ENCODE results near the gene MYCBPAP. TPM values are rescaled to one million over a fixed set of nuclear protein-coding genes. Genes with fewer than 3 reads are reported as not detected.

The MYCBPAP gene
- total RNA-seq, 3 donors from 2014 or later: 1.6 to 3.4 (median 2.4) TPM

DNA sequence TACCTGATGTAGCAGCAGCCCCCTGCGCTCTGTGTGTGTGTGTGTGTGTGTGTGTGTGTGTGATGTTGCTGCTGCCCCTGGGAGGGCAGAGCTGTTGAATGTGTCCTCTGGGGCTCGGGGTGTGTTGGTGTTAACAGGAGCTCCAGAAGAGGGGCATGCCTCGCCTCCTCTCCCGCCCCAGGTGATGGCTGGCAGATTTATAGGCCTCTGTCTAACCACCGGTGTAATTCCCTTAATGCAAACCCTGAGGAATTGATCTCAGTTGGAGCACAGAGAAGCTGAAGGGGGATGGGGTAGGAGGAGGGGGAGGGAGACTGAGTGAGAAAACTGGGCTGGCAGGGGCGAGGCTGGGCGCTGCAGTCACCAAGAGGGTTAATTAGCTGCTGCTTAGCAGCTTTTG lies 62.3 kb downstream of the MYCBPAP start:
- no peak for DNase-seq
- no peaks in the 10 kb centered on the region for H3K36me3 ChIP-seq (ENCODE audit: low read depth)
- TF ChIP-seq, protein P1, sequence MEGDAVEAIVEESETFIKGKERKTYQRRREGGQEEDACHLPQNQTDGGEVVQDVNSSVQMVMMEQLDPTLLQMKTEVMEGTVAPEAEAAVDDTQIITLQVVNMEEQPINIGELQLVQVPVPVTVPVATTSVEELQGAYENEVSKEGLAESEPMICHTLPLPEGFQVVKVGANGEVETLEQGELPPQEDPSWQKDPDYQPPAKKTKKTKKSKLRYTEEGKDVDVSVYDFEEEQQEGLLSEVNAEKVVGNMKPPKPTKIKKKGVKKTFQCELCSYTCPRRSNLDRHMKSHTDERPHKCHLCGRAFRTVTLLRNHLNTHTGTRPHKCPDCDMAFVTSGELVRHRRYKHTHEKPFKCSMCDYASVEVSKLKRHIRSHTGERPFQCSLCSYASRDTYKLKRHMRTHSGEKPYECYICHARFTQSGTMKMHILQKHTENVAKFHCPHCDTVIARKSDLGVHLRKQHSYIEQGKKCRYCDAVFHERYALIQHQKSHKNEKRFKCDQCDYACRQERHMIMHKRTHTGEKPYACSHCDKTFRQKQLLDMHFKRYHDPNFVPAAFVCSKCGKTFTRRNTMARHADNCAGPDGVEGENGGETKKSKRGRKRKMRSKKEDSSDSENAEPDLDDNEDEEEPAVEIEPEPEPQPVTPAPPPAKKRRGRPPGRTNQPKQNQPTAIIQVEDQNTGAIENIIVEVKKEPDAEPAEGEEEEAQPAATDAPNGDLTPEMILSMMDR (IDR thresholded peaks at IDR 0.05): no peak
- intact Hi-C loops (cut with DNase I, micrococcal nuclease): no loop called here
- ATAC-seq: no peak
- no peak overlapping the region for H3K4me3 ChIP-seq
- no peaks in the 10 kb centered on the region for H3K9me3 ChIP-seq
- H3K4me1 ChIP-seq (ENCODE audit: low read depth): no peaks in the 10 kb centered on the region

DNA sequence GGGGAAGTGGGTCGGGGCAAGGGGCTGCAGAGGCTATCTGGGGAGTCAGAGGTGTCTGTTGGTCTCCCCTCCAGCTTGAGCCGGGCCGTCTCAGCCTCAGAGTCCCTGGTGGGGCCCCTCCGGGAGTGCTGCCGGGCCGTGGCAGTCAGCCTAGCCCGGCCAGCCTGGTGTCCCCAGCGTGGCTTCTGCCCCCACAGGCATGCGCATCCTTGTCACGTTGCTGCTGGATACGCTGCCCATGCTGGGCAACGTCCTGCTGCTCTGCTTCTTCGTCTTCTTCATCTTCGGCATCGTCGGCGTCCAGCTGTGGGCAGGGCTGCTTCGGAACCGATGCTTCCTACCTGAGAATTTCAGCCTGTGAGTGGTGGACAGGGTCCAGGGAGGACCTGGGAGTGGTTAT lies 63.4 kb downstream of the MYCBPAP start:
- TF ChIP-seq, protein P1 (IDR thresholded peaks at IDR 0.05): no peak
- intact Hi-C loops (cut with DNase I, micrococcal nuclease): no loop called here
- no peak overlapping the region for H3K4me3 ChIP-seq
- no peaks in the 10 kb centered on the region for H3K36me3 ChIP-seq (ENCODE audit: low read depth)
- H3K4me1 ChIP-seq (ENCODE audit: low read depth): no peaks in the 10 kb centered on the region
- no peaks in the 10 kb centered on the region for H3K9me3 ChIP-seq
- DNase-seq (no peak), ATAC-seq (no peak)

DNA sequence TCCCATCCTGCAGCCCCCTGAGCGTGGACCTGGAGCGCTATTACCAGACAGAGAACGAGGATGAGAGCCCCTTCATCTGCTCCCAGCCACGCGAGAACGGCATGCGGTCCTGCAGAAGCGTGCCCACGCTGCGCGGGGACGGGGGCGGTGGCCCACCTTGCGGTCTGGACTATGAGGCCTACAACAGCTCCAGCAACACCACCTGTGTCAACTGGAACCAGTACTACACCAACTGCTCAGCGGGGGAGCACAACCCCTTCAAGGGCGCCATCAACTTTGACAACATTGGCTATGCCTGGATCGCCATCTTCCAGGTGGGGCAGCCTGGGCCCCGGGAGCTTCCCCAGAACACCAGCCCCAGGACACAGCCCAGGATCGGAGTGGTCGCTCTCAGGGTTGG lies 64.3 kb downstream of the MYCBPAP start:
- no peaks in the 10 kb centered on the region for H3K4me1 ChIP-seq (ENCODE audit: low read depth)
- no peaks in the 10 kb centered on the region for H3K9me3 ChIP-seq
- no peak overlapping the region for H3K4me3 ChIP-seq
- no peak for ATAC-seq
- TF ChIP-seq, protein P1 (IDR thresholded peaks at IDR 0.05): no peak
- H3K36me3 ChIP-seq (ENCODE audit: low read depth): no peaks in the 10 kb centered on the region
- intact Hi-C loops (cut with DNase I, micrococcal nuclease): no loop called here
- no peak for DNase-seq

DNA sequence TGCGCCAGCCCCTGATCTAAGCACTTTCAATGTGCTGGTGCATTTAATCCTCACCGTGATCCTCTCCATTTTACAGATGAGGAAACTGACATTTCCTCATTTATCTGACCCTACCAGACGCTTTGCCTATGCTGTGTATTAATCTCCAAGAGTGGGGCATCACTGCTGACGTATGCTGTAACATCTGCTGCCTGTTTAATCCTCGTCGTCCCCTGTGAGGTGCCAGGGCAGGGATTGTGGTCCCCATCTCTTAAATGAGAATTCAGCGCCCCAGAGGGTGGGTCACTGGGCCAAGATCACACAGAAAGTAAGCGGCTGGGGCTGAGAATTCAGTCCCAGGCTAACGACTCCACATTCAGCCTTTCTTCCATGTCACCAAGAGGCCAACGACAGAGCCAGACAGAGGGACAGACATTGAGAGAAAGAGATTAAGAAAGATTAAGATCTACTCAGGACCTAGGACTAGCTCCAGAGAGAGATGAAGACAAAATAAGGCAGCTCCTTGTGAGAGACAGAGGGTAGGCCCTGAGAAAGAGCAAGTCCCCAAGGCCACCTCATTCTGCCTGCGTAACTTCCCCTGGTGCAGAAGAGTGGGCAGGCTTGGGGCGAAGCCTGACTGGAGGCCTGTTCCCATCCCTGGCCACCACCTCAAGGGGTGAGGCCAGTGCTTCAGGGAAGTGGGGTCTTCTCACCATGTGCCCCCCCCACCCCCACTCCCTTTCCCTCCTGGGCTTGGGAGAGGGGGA lies 65.8 kb downstream of the MYCBPAP start:
- Histone ChIP-seq H3K9me3 (no peaks in the 10 kb centered on the region), H3K4me1 (ENCODE audit: low read depth) (no peaks in the 10 kb centered on the region), H3K36me3 (ENCODE audit: low read depth) (no peaks in the 10 kb centered on the region), H3K4me3 (no peak overlapping the region)
- no peak for DNase-seq
- intact Hi-C loops (cut with DNase I, micrococcal nuclease): no loop called here
- TF ChIP-seq, protein P1 (IDR thresholded peaks at IDR 0.05): no peak
- no peak for ATAC-seq

DNA sequence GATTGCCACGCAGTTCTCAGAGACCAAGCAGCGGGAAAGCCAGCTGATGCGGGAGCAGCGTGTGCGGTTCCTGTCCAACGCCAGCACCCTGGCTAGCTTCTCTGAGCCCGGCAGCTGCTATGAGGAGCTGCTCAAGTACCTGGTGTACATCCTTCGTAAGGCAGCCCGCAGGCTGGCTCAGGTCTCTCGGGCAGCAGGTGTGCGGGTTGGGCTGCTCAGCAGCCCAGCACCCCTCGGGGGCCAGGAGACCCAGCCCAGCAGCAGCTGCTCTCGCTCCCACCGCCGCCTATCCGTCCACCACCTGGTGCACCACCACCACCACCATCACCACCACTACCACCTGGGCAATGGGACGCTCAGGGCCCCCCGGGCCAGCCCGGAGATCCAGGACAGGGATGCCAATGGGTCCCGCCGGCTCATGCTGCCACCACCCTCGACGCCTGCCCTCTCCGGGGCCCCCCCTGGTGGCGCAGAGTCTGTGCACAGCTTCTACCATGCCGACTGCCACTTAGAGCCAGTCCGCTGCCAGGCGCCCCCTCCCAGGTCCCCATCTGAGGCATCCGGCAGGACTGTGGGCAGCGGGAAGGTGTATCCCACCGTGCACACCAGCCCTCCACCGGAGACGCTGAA lies 67.5 kb downstream of the MYCBPAP start:
- no peaks in the 10 kb centered on the region for H3K4me1 ChIP-seq (ENCODE audit: low read depth)
- H3K9me3 ChIP-seq: no peaks in the 10 kb centered on the region
- intact Hi-C loops (cut with DNase I, micrococcal nuclease): no loop called here
- DNase-seq: no peak
- ATAC-seq: no peak
- no peak overlapping the region for H3K4me3 ChIP-seq
- TF ChIP-seq, protein P1 (IDR thresholded peaks at IDR 0.05): no peak
- no peaks in the 10 kb centered on the region for H3K36me3 ChIP-seq (ENCODE audit: low read depth)

All from mucosa of descending colon (tissue), 3 donors.